ENCODE data around the gene PI4K2A. TPM values are rescaled to one million over a fixed set of nuclear protein-coding genes. Genes with fewer than 3 reads are reported as not detected.

PI4K2A gene
- total and polyA plus RNA-seq, 2 of the 4 experiments (the other 2 are of a cell fraction) = 15.8 to 27.3 TPM

DNA sequence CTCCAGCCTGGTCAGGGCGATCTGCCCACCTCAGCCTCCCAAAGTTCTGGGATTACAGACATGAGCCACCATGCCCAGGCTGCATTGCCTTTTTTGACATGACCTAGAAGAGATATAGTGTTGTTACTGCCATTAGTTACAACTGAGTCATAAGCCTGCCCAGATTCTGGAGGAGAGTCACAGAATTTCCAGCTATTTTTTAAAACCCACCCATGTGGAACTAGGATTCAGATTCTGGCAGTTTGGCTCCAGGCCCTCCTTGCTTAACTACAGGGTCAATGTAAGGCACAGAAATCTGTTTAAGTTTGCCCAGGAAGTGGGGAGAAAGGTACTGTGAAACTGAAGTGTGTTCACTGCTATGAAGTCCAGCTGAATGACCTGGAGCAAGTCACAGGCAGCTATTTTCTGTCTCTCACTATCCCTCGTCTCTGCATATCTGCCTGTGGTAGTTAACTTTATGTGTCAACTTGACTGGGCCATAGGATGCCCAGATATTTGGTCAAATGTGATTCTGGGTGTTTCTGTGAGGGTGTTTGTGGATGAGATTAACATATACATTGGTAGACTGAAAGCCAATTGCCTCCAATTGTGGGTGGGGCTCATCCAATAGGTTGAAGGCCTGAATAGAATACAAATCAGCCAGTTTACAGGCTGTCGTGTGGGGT is 64.7 kb downstream of the PI4K2A start:
- Histone ChIP-seq H2BK20ac (ENCODE audit: low read depth, low read length) (no peak overlapping the region), H2AK9ac (replicated peaks; ENCODE audit: low read depth, low read length, poor library complexity) (peak overlapping the region; percentile 76), H3K9me3 (ENCODE audit: control insufficient read depth, insufficient read depth, low read length) (no peaks in the 10 kb centered on the region), H3K14ac (replicated peaks; ENCODE audit: low read depth, low read length) (no peak overlapping the region; the same call in 1 of the 2 replicates), H2AK5ac (ENCODE audit: low read depth, low read length) (peak overlapping the region; percentile 55; the same call in 1 of the 2 replicates), H3K4me2 (ENCODE audit: low read depth, low read length) (no peak overlapping the region), H2BK5ac (ENCODE audit: low read depth, low read length, poor library complexity, severe bottlenecking) (no peak overlapping the region), H3K4me3 (ENCODE audit: insufficient read depth, low read depth, low read length) (no peak overlapping the region), H2AFZ (replicated peaks; ENCODE audit: low read length, poor library complexity) (peak overlapping the region; percentile 44), H3K23ac (ENCODE audit: low read depth, low read length) (0 out of 2 replicates have a peak overlapping the region, but pooled peaks have one; percentile 12), H3K18ac (ENCODE audit: low read depth, low read length) (no peak overlapping the region), H3K27ac (ENCODE audit: insufficient read depth, low read length) (no peak overlapping the region), H3K4ac (ENCODE audit: low read depth, low read length) (no peak overlapping the region), H3K27me3 (ENCODE audit: control insufficient read depth, insufficient read depth, low read length) (no peaks in the 10 kb centered on the region), H3K4me1 (ENCODE audit: control insufficient read depth, insufficient read depth, low read length) (peaks cover 6% of the 10 kb centered on the region), H4K5ac (ENCODE audit: low read depth, low read length) (no peak overlapping the region), H4K8ac (ENCODE audit: low read depth in 2 of 2, low read length in 2 of 2) (no peak overlapping the region), H3K79me1 (ENCODE audit: low read depth in 1 of 2, low read length in 2 of 2) (no peaks in the 10 kb centered on the region), H2BK120ac (ENCODE audit: low read depth, low read length) (no peak overlapping the region), H3K36me3 (ENCODE audit: control insufficient read depth, insufficient read depth, low read length) (no peaks in the 10 kb centered on the region), H3K56ac (ENCODE audit: extremely low read depth, insufficient read depth, low read length) (no peak overlapping the region), H4K20me1 (ENCODE audit: insufficient read depth, low read length) (no peaks in the 10 kb centered on the region), H3K9ac (ENCODE audit: low read depth, low read length) (no peak overlapping the region), H2BK15ac (ENCODE audit: low read depth, low read length) (no peak overlapping the region), H4K91ac (ENCODE audit: insufficient read depth, low read depth, low read length) (no peak overlapping the region), H3K9me1 (ENCODE audit: insufficient read depth, low read length) (peaks cover 10% of the 10 kb centered on the region)
- dilution Hi-C loops (cut with HindIII; ENCODE audit: low sequenced_read_pairs, unreplicated experiment) = no loop called here
- in situ Hi-C loops (cut with MboI; ENCODE audit: low sequenced_read_pairs) = no loop called here
- CTCF ChIA-PET = interaction anchor here (1.1 to 1.6 kb wide), 2 partner anchors 28 to 32 kb away, joined by 3 read pairs; partner anchors contain the start of gene ZFYVE27
- POLR2A ChIA-PET (ENCODE audit: unreplicated experiment) = no interaction called here
- no CpG with 5 or more reads among the region's 3 CpGs for WGBS, 2 experiments (ENCODE audit: extremely low coverage in 2 of 2, insufficient read length in 1 of 2)
- intact Hi-C loops (cut with micrococcal nuclease) = no loop called here
- ATAC-seq (ENCODE audit: low read depth) (no peak), DNase-seq (no peak)
- no TSS peak for BruUV-seq (replicated peaks)
- TF ChIP-seq FOS (IDR thresholded peaks at IDR 0.05; ENCODE audit: low read depth, low read length) (no peak), SMC3 (IDR thresholded peaks at IDR 0.05; ENCODE audit: low read depth, low read length) (no peak)
